Neural progenitor cell (in vitro differentiated cells): ENCODE measurements around the gene LRRK2. TPM values are rescaled to one million over a fixed set of nuclear protein-coding genes. Genes with fewer than 3 reads are reported as not detected.

Source experiments
- DNase-seq: peaks from one replicate; pipeline ENCODE4 v3.0.0-alpha.2; 2016; ENCODE audit warnings: low spot score
- H2AFZ ChIP-seq: fragments of 200-600 bp; sonication (generic); replicated peaks from 2 replicates; pipeline ENCODE4 v1.6.1; 2016; ENCODE audit warnings: antibody characterized with exemption
- H3F3A ChIP-seq: fragments of 200-600 bp; sonication (generic); 2 replicates; pipeline ENCODE4 v1.6.1; 2016; ENCODE audit warnings: antibody characterized with exemption, low read depth
- H3K27ac ChIP-seq: fragments of 200-600 bp; sonication (generic); 2 replicates; pipeline ENCODE4 v1.5.1; 2016; ENCODE audit warnings: mild to moderate bottlenecking
- H3K27me3 ChIP-seq: fragments of 200-600 bp; sonication (generic); 2 replicates; pipeline ENCODE4 v1.6.1; 2016; ENCODE audit warnings: mild to moderate bottlenecking, moderate library complexity
- H3K36me3 ChIP-seq: fragments of 200-600 bp; sonication (generic); 2 replicates; pipeline ENCODE4 v1.5.1; 2016
- H3K4me1 ChIP-seq: fragments of 200-600 bp; sonication (generic); 2 replicates; pipeline ENCODE4 v1.6.1; 2016; ENCODE audit warnings: mixed run types
- H3K4me2 ChIP-seq: fragments of 200-600 bp; sonication (generic); 2 replicates; pipeline ENCODE4 v1.6.1; 2016
- H3K4me3 ChIP-seq: fragments of 200-600 bp; sonication (generic); 2 replicates; pipeline ENCODE4 v1.5.1; 2016
- H3K79me2 ChIP-seq: fragments of 200-600 bp; sonication (generic); 2 replicates; pipeline ENCODE4 v1.6.1; 2016; ENCODE audit warnings: low read depth
- H3K9ac ChIP-seq: fragments of 200-600 bp; sonication (generic); 2 replicates; pipeline ENCODE4 v1.6.1; 2016
- H3K9me3 ChIP-seq: fragments of 200-600 bp; sonication (generic); 2 replicates; pipeline ENCODE4 v1.5.1; 2016; ENCODE audit warnings: low read depth
- H4K20me1 ChIP-seq: fragments of 200-600 bp; sonication (generic); 2 replicates; pipeline ENCODE4 v1.6.1; 2016; ENCODE audit warnings: low read depth
- H3K27ac Mint-ChIP-seq: 3 replicates; pipeline ENCODE4 v1.8.0; 2021; ENCODE audit warnings: mixed read lengths
- H3K27me3 Mint-ChIP-seq: 2 replicates; pipeline ENCODE4 v1.8.0; 2022; ENCODE audit warnings: low read depth, mild to moderate bottlenecking, inconsistent platforms, moderate library complexity, mixed read lengths; ENCODE audit not compliant: insufficient read depth
- H3K36me3 Mint-ChIP-seq: 3 replicates; pipeline ENCODE4 v1.8.0; 2021; ENCODE audit warnings: mixed read lengths
- H3K4me1 Mint-ChIP-seq: 3 replicates; pipeline ENCODE4 v1.8.0; 2021; ENCODE audit warnings: mixed read lengths
- H3K4me3 Mint-ChIP-seq: 3 replicates; pipeline ENCODE4 v1.8.0; 2021; ENCODE audit warnings: mild to moderate bottlenecking, moderate library complexity, mixed read lengths
- H3K9me3 Mint-ChIP-seq: 3 replicates; pipeline ENCODE4 v1.8.0; 2020; ENCODE audit warnings: mixed read lengths
- CTCF ChIP-seq: fragments of 200-600 bp; sonication (generic); IDR thresholded peaks from 2 replicates; pipeline ENCODE4 v1.5.1; 2017; ENCODE audit warnings: antibody characterized with exemption, mild to moderate bottlenecking
- EZH2 ChIP-seq: fragments of 200-600 bp; sonication (generic); IDR thresholded peaks from 2 replicates; pipeline ENCODE4 v1.6.1; 2017; ENCODE audit warnings: antibody characterized with exemption, mild to moderate bottlenecking, moderate library complexity
- EZH2phosphoT487 ChIP-seq: fragments of 200-600 bp; sonication (generic); IDR thresholded peaks from 2 replicates; pipeline ENCODE4 v1.6.1; 2017; ENCODE audit warnings: antibody characterized with exemption
- total RNA-seq: library from RNA; depleted of rRNA; stranded (reverse); fragments of >200 nt; gene quantifications from 2 replicates; pipeline ENCODE4 v1.2.3, GENCODE V29; 2015; ENCODE audit warnings: low replicate concordance

Gene LRRK2
- total RNA-seq, 1 donor from 2014 or later = 0.11 TPM

DNA sequence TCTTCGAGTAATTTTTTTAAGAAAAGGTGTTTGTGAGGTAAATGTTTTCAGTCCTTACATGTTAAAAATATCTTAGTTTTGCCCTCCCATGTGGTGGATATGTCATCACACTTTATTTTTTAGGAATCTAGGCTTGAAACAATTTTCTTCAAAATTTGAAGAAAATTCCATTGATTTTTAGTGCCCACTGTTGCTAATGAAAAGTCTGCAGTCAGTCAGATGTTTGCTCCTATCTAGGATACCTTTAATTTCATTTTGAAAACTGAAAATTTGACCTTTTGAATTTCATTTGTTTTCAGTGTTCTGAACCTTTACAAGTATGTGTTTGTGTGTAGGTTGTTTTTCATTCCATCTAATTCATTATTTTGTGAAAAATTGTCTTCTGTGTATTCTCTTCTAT lies 105.4 kb downstream of the LRRK2 start:
- Histone ChIP-seq H3K79me2 (no peaks in the 10 kb centered on the region), H3K4me1 (no peaks in the 10 kb centered on the region), H3K36me3 (no peaks in the 10 kb centered on the region), H3K4me3 (no peak overlapping the region), H4K20me1 (no peaks in the 10 kb centered on the region), H3F3A (no peaks in the 10 kb centered on the region), H3K27me3 (no peaks in the 10 kb centered on the region), H3K4me2 (no peak overlapping the region), H3K9ac (no peak overlapping the region), H3K9me3 (peaks cover 12% of the 10 kb centered on the region), H3K27ac (no peak overlapping the region), H2AFZ (no peak overlapping the region)
- Mint-ChIP-seq H3K27me3 (peaks cover 3% of the 10 kb centered on the region), H3K4me1 (no peaks in the 10 kb centered on the region), H3K9me3 (peaks cover 8% of the 10 kb centered on the region), H3K27ac (no peak overlapping the region), H3K4me3 (no peak overlapping the region), H3K36me3 (no peaks in the 10 kb centered on the region)
- no peak for DNase-seq
- TF ChIP-seq EZH2phosphoT487 = no peak
- no peak for TF ChIP-seq CTCF
- no peak for TF ChIP-seq EZH2

- no peak overlapping the region for H3K9ac ChIP-seq
- H3K9me3 ChIP-seq = peaks cover 12% of the 10 kb centered on the region
- no peaks in the 10 kb centered on the region for H4K20me1 ChIP-seq
- no peak for DNase-seq
- peaks cover 8% of the 10 kb centered on the region for H3K9me3 Mint-ChIP-seq
- no peaks in the 10 kb centered on the region for H3F3A ChIP-seq
- no peaks in the 10 kb centered on the region for H3K36me3 ChIP-seq
- H3K27ac Mint-ChIP-seq = no peak overlapping the region
- no peaks in the 10 kb centered on the region for H3K4me1 Mint-ChIP-seq
- no peaks in the 10 kb centered on the region for H3K36me3 Mint-ChIP-seq
- H3K27me3 Mint-ChIP-seq = peaks cover 3% of the 10 kb centered on the region
- no peak overlapping the region for H2AFZ ChIP-seq
- H3K79me2 ChIP-seq = no peaks in the 10 kb centered on the region
- no peaks in the 10 kb centered on the region for H3K27me3 ChIP-seq
- H3K4me1 ChIP-seq = no peaks in the 10 kb centered on the region
- H3K27ac ChIP-seq = no peak overlapping the region
- TF ChIP-seq CTCF (no peak), EZH2 (no peak), EZH2phosphoT487 (no peak)
- no peak overlapping the region for H3K4me3 ChIP-seq
- no peak overlapping the region for H3K4me3 Mint-ChIP-seq
- H3K4me2 ChIP-seq = no peak overlapping the region
Observed at GRCh38 chr12:40331886-40332285, 107.1 kb downstream of the LRRK2 start.

DNA sequence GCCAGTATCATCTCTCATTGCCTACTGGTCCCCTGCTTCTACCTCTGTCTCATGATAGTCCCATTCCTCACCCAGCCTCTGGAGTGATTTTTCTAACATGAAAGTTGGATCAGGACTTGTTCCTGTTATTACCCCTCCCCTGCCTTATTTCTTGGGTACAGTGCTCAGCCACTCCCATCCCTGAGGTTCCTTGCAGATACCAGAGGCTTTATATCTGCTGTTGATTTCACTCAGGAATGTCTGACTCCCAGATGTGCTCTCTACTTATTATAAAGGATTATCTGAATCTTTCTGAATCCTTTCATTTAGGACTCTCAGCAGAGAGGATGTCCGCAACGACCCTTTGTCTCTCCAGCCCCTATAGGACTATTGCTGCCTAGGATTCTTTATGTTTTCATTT lies 111.2 kb downstream of the LRRK2 start:
- no peak overlapping the region for H3K27ac Mint-ChIP-seq

More for the DNA sequence above, 111.2 kb downstream of the LRRK2 start:
- TF ChIP-seq EZH2 (no peak), EZH2phosphoT487 (no peak), CTCF (no peak)
- Histone ChIP-seq H4K20me1 (no peaks in the 10 kb centered on the region), H3K27me3 (no peaks in the 10 kb centered on the region), H3K4me3 (no peak overlapping the region), H2AFZ (peak overlapping the region; percentile 56), H3K9me3 (no peaks in the 10 kb centered on the region), H3K36me3 (no peaks in the 10 kb centered on the region), H3K4me2 (no peak overlapping the region), H3K9ac (no peak overlapping the region), H3K4me1 (no peaks in the 10 kb centered on the region), H3K79me2 (no peaks in the 10 kb centered on the region), H3F3A (no peaks in the 10 kb centered on the region), H3K27ac (no peak overlapping the region)
- no peaks in the 10 kb centered on the region for H3K4me1 Mint-ChIP-seq
- no peaks in the 10 kb centered on the region for H3K36me3 Mint-ChIP-seq
- H3K4me3 Mint-ChIP-seq = no peak overlapping the region
- no peak for DNase-seq
- peaks cover under 1% of the 10 kb centered on the region for H3K9me3 Mint-ChIP-seq
- H3K27me3 Mint-ChIP-seq = peaks cover 3% of the 10 kb centered on the region
